ENCODE measurements around the gene FFAR4. TPM values are rescaled to one million over a fixed set of nuclear protein-coding genes. Genes with fewer than 3 reads are reported as not detected.
A peak's percentile ranks its signal among the peaks of the same experiment; 100 is the strongest.

Gene FFAR4
- total RNA-seq, 1 donor from 2014 or later, result not detected

DNA sequence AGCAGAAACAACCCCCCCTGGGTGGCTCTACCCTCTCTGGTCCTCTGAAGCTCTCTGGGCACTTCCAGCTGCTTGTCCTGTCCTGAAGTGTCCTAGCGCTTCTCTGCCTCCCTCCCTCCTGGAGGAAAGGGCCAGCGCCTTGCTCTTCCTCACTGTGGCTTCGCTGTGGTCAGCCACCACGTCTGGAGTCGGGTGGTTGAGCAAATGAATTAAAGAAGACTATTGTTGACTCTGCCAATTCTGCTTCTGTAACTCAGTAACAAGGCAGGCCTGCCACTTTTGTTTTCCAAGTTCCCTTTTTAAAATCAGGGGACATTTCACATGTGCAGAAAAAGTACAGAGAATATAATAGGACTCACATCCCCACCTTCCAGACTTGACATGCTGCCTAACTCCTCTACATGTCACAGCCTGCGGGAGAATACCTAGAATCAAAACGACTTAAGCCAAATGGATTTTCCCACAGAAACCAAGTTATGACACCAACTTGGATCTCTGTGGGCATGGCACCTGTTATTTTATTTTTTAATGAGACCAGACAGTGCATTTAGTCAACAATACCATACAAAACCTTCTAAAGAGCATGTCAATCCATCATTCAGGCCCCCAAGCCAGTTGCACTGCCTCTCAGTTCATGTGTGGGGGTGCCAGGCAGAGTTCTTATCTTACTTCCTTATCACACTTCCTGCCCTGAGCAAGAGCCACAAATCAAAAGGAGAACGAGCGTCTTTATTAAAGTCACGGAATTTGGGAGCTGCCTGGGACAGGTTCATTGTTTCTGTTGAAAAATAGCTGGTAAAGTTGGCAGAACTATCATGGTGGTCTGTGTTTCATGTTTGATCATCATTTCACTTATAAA lies 6.8 kb downstream of the FFAR4 start:
- DNase-seq, result no peak

- no peak for DNase-seq
These were observed 7.5 kb downstream of the FFAR4 start for GRCh38 chr10:93573924-93574323.

DNA sequence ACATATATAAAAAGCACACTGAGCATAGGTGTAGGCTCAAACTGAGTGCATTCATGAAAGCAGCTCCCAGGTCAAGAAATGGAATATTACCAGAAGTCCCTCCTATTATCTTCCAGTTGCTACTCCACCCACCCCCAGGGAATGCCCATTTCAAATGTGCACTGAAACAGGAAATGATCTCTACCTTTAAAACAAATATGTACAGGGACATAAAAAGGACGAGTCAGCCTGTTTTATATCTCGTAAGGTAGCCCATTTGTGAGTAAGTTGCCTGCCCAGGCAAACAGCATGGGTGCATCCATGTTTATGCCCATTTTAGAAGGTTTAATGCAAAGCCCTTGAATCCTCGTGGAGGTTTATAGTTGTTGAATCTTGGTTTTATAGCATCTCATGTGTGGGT lies 10.4 kb downstream of the FFAR4 start:
- no peak for DNase-seq

DNA sequence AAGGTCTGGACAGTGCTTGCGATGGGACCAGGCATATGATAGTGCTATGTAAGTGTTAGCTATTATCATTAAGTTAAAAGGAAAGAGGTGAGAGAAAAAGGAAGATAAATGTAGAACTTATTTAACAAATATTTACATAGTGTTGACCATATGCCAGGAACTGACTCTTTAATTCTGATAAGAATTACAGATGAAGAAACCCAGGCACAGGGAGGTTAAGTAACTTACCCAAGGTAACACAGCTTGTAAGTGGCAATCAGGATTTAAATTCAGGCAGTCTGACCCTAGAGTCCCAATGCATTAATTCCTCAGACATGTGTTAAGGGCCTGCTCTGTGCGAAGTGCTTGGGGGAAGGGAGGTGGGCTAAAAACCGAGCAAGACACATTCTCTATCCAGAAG lies 11.1 kb downstream of the FFAR4 start:
- no peak for DNase-seq

DNA sequence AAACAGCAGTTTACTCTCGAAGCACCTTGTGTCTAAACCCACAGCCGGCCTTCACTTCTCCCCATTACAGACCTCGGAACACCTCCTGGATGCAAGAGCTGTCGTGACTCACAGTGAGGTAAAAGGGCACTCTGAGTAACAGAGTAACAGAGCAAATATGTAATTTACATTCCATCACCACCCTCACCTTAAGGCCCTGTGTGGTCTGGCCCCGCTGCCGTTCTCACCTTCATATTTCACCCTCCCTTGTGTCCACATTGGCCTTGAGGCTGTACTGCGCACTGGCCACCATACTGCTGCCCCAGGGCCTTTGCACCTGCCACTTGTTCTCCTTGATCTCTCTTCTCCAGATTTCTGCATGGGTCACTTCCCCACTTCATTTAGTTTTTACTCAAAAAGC lies 12.6 kb downstream of the FFAR4 start:
- no peak for DNase-seq

- no peak for DNase-seq
These were observed 13.7 kb downstream of the FFAR4 start for GRCh38 chr10:93579985-93580711.

DNA sequence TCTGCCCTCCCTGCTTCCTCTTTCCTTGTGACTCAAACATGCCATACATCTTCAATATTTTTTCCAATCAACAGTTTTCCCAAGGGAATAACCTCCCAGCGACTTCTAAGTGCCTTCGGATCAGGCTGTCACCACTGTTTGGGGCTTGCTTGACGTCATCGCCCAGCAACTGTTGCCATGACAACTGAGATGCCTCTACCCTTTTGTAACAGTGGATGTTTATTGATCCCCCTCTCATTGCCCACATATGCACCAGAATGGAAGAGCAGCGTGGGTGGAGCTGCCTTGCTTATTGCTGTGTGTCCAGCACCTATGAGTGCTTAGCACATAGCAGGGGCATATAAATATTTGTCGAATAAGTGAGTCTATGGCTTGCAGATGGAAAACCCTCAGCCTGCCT lies 14.4 kb downstream of the FFAR4 start:
- DNase-seq, result peak; percentile 20

DNA sequence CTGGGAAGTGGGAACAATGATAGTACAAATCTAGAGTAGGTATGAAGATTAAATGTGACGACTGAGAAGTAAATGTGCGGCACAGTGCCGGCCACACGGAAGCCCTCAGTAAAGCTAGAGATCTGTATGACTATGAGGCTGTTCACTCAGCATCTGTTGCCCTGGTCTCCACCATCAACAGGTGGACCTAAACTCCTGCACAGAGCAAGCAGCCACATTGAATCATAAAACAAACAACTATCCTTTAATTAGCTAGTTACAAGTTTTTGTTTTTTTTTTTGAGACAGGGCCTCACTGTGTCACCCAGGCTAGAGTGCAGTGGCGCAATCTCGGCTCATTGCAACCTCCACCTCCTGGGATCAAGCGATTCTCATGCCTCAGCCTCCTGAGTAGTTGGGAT lies 18.0 kb downstream of the FFAR4 start:
- DNase-seq, result no peak

DNA sequence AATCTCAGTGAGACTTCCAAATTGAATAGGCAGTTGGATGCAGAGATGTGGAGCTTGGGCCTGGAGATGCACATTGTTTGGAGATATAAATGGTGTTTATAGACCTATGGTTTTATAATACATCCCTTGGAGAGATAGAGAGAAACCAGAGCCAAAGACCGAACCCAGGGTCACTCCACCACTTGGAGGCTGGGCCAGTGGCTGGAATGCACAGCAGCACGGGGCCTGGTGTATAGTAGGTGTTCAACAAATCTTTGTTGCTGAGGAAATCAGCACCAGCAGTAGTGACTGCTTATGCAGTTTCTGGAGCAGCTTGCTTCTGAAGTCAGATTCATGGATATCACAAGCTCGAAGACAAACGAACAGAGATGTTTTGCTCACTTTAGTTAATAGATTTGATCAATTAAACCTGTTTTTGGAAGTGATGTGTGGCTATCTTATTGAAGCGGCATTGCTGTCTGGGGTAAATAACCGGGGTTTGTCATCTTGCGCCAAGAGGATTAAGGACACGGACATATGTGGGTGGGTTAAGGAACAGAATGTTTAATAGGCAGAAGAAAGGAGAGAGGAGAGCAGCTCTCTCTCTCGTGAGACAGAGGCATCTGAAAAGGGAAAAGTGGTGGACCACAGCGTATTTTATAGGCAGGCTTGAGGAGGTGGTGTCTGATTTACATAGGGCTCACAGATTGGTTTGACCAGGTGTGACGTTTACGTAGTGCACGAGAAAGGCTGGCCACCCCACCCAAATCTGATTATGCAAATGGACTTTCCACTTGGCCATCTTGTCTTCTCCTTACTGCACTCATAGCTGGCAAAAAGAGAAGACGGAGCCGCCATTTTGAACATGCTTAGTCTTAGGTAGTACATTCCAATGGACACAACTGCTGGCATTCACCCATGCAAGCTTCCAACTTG lies 23.4 kb downstream of the FFAR4 start:
- DNase-seq, result no peak

GRCh38 chr10:93590638-93591037 lies 24.2 kb downstream of the FFAR4 start:
- no peak for DNase-seq

GRCh38 chr10:93591065-93591808 lies 24.8 kb downstream of the FFAR4 start:
- DNase-seq, result no peak

- DNase-seq, result no peak
These were observed 26.8 kb downstream of the FFAR4 start for GRCh38 chr10:93593254-93593653.

GRCh38 chr10:93593749-93594148 lies 27.3 kb downstream of the FFAR4 start:
- DNase-seq, result no peak

DNA sequence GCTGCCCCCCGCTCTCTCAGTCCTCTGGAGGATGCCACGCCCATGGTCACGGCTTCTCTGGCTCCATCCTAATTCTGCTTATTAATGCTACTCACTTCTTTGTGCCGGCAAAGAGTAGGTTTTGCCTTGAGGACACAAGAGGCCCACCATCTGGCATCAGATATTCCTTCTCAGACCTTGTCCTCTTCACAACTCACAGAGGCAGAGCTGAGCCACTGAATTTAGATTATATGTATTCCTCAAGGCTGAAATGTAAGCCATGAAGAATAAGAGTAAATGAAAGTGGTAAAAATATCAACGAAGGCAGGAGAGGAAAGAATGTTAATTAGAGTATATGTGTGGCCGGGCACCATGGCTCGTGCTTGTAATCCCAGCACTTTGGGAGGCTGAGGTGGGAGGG lies 28.1 kb downstream of the FFAR4 start:
- no peak for DNase-seq

- no peak for DNase-seq
These were observed 29.1 kb downstream of the FFAR4 start for GRCh38 chr10:93595378-93596161.

- no peak for DNase-seq
These were observed 30.1 kb downstream of the FFAR4 start for GRCh38 chr10:93596539-93596938.

DNA sequence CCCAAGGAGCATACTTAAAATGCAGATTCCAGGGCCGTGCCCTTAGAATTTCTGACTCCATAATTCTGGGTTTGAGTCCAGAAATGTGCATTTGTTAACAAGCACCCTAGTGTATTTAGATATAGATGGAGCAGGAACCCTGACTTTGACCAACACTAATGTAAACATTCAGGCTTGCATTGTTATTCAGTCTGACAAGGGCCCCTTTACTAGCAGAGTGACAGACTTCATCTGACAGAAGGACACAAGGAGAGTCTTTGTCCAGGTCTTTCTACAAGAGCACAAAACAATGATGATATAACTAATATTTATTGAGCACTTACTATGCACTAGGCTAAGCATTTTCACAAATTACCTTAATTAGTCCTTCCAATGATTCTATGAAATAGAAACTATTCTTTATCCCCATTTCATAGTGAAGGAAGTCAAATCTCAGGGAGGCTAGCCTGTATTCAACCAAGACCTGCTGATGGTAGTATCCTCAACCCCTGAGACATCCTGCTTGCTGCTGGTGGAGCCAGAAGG lies 30.7 kb downstream of the FFAR4 start:
- DNase-seq, result no peak

DNA sequence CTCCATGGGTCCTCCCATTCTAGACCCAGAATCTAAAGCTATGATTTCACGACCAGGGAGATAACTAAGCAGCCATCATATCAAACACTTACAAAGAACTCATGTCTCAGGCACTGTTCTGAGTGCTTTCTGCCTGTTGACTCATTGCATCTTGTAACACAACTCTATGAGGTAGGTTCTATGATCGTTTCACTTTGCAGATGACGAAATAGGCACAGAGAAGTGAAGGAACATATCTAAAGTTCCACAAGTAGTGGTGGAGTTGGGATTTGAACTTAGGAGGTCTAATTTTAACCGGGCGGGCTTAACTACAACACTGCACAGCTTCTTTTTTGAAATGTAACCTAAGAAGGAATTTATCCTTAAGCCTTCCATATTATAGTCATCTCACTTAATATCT lies 31.7 kb downstream of the FFAR4 start:
- no peak for DNase-seq

GRCh38 chr10:93599335-93599734 lies 32.9 kb downstream of the FFAR4 start:
- no peak for DNase-seq

GRCh38 chr10:93599778-93600177 lies 33.3 kb downstream of the FFAR4 start:
- DNase-seq, result no peak
